ENCODE data around the gene CDCA4.

CDCA4 gene

DNA sequence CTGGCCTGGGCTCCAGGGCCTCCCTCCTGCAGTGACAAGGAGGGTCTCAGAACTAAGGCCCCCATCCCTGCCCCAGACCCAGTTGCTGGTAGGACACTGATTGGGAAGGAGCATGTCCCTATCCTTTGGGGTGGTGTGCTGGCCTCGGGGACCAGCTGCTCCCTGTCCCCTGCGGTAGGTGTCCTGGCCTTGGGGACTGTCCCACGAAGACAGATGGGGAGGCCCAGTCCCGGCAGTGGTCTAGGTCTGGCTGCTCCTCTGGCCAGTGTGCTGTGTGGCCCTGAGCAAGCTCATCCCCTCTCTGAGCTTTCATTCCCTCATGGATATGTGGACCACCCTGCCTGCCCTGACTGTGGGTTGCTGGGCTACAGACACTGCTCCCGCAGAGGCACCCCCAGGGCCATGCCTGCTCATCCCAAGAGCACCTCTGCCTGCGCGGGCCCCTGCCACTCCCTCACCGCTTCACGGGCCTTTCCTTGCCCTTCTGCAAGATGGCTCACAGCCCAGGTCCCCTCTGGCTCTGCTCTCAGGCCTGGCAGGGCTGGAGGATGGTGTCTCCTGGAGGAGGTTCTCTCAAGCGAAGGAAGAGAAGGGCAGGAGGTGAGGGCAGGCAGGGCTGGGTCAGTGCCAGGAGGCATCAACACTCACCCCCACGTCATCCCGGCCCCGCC is 55.2 kb downstream of the CDCA4 start:
- Histone ChIP-seq H3K9me3 (ENCODE audit: insufficient read depth, low read length, severe bottlenecking) (no peaks in the 10 kb centered on the region), H4K20me1 (ENCODE audit: insufficient read depth, low read length) (peaks cover 4% of the 10 kb centered on the region; the same call in 1 of the 2 replicates), H3K4me1 (ENCODE audit: insufficient read depth, low read length) (no peaks in the 10 kb centered on the region), H3K36me3 (ENCODE audit: insufficient read depth, low read length) (no peaks in the 10 kb centered on the region), H3K4me3 (ENCODE audit: low read depth in 1 of 2, low read length in 2 of 2) (no peak overlapping the region), H3K27ac (ENCODE audit: low read length) (no peak overlapping the region), H3K4me2 (ENCODE audit: insufficient read depth, low read length) (no peak overlapping the region), H3K27me3 (ENCODE audit: insufficient read depth, low read length, poor library complexity) (no peaks in the 10 kb centered on the region), H2AFZ (ENCODE audit: low read depth, low read length) (no peak overlapping the region), H3K9ac (ENCODE audit: low read depth, low read length) (no peak overlapping the region), H3K79me2 (ENCODE audit: insufficient read depth, low read length) (no peaks in the 10 kb centered on the region)
- DNase-seq (no peak), ATAC-seq (ENCODE audit: insufficient read depth, low read depth) (no peak)
- TF ChIP-seq, protein P1, sequence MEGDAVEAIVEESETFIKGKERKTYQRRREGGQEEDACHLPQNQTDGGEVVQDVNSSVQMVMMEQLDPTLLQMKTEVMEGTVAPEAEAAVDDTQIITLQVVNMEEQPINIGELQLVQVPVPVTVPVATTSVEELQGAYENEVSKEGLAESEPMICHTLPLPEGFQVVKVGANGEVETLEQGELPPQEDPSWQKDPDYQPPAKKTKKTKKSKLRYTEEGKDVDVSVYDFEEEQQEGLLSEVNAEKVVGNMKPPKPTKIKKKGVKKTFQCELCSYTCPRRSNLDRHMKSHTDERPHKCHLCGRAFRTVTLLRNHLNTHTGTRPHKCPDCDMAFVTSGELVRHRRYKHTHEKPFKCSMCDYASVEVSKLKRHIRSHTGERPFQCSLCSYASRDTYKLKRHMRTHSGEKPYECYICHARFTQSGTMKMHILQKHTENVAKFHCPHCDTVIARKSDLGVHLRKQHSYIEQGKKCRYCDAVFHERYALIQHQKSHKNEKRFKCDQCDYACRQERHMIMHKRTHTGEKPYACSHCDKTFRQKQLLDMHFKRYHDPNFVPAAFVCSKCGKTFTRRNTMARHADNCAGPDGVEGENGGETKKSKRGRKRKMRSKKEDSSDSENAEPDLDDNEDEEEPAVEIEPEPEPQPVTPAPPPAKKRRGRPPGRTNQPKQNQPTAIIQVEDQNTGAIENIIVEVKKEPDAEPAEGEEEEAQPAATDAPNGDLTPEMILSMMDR (IDR thresholded peaks at IDR 0.05; ENCODE audit: borderline replicate concordance, extremely low read depth, low read length, poor library complexity, severe bottlenecking) = no peak
- TF ChIP-seq EZH2 (IDR thresholded peaks at IDR 0.05; ENCODE audit: borderline replicate concordance, low read depth, low read length, severe bottlenecking) = no peak

DNA sequence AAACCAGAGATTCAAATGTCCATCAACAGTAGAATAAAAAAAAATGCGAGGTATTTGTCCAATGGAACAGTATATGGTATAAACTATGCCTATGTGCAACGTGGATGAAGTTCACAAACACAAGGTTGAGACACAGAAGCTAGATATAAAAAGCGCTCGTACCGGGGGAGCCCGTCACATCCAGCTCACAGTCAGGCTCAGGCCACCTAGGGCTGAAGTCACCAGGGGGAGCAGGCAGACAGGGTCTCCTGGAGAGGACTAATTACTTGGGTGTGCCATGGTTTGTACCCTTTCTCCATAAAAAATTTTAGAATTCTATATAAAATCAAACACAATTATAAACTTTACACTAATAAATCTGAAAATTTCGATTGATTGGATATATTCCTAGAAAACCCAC is 56.3 kb downstream of the CDCA4 start:
- H2AFZ ChIP-seq (ENCODE audit: low read depth, low read length) = no peak overlapping the region
- TF ChIP-seq, protein P1 (IDR thresholded peaks at IDR 0.05; ENCODE audit: borderline replicate concordance, extremely low read depth, low read length, poor library complexity, severe bottlenecking) = no peak
- no peak for TF ChIP-seq EZH2 (IDR thresholded peaks at IDR 0.05; ENCODE audit: borderline replicate concordance, low read depth, low read length, severe bottlenecking)
- no peaks in the 10 kb centered on the region for H3K79me2 ChIP-seq (ENCODE audit: insufficient read depth, low read length)
- H3K4me1 ChIP-seq (ENCODE audit: insufficient read depth, low read length) = no peaks in the 10 kb centered on the region
- no peak overlapping the region for H3K9ac ChIP-seq (ENCODE audit: low read depth, low read length)
- no peak overlapping the region for H3K27ac ChIP-seq (ENCODE audit: low read length)
- H3K27me3 ChIP-seq (ENCODE audit: insufficient read depth, low read length, poor library complexity) = no peaks in the 10 kb centered on the region
- no peaks in the 10 kb centered on the region for H3K9me3 ChIP-seq (ENCODE audit: insufficient read depth, low read length, severe bottlenecking)
- no peak overlapping the region for H3K4me3 ChIP-seq (ENCODE audit: low read depth in 1 of 2, low read length in 2 of 2)
- H4K20me1 ChIP-seq (ENCODE audit: insufficient read depth, low read length) = peaks cover 4% of the 10 kb centered on the region; the same call in 1 of the 2 replicates
- no peak overlapping the region for H3K4me2 ChIP-seq (ENCODE audit: insufficient read depth, low read length)
- DNase-seq = no peak
- ATAC-seq (ENCODE audit: insufficient read depth, low read depth) = no peak
- H3K36me3 ChIP-seq (ENCODE audit: insufficient read depth, low read length) = no peaks in the 10 kb centered on the region
